TTC549 (cell line): Measurements from ENCODE around the gene TXNRD2.

Experiments used
- FAIRE-seq: peaks from 2 replicates; lab custom pipeline; 2012; peaks lifted over from hg19 to GRCh38; lab: Jason Lieb, UNC

The TXNRD2 gene

GRCh38 chr22:19979712-19980493 is 38.3 kb upstream of the TXNRD2 start:
- FAIRE-seq = no peak

GRCh38 chr22:19978748-19979147 is 37.1 kb upstream of the TXNRD2 start:
- no peak for FAIRE-seq

- FAIRE-seq = no peak
Observed at GRCh38 chr22:19977296-19978243, 36.0 kb upstream of the TXNRD2 start.

- FAIRE-seq = no peak
Observed at GRCh38 chr22:19976671-19977070, 35.1 kb upstream of the TXNRD2 start.

- no peak for FAIRE-seq
Observed at GRCh38 chr22:19975707-19976035, 34.1 kb upstream of the TXNRD2 start.

GRCh38 chr22:19974935-19975706 is 33.5 kb upstream of the TXNRD2 start:
- FAIRE-seq = no peak

- FAIRE-seq = no peak
Observed at GRCh38 chr22:19974268-19974861, 32.7 kb upstream of the TXNRD2 start.

- FAIRE-seq = no peak
Observed at GRCh38 chr22:19973551-19974267, 32.1 kb upstream of the TXNRD2 start.

- no peak for FAIRE-seq
Observed at GRCh38 chr22:19972652-19973550, 31.3 kb upstream of the TXNRD2 start.

- no peak for FAIRE-seq
Observed at GRCh38 chr22:19972251-19972650, 30.6 kb upstream of the TXNRD2 start.

- no peak for FAIRE-seq
Observed at GRCh38 chr22:19971276-19972124, 29.9 kb upstream of the TXNRD2 start.

- FAIRE-seq = no peak
Observed at GRCh38 chr22:19970479-19971275, 29.1 kb upstream of the TXNRD2 start.

GRCh38 chr22:19970031-19970478 is 28.4 kb upstream of the TXNRD2 start:
- FAIRE-seq = no peak

- no peak for FAIRE-seq
Observed at GRCh38 chr22:19969141-19969928, 27.7 kb upstream of the TXNRD2 start.

- no peak for FAIRE-seq
Observed at GRCh38 chr22:19968450-19968891, 26.9 kb upstream of the TXNRD2 start.

- FAIRE-seq = no peak
Observed at GRCh38 chr22:19967850-19968449, 26.3 kb upstream of the TXNRD2 start.
